C4-2B (cell line): Measurements from ENCODE around the gene KCNIP4.

Experiments
- H3K27ac ChIP-seq: fragments of 450-650 bp; 2 replicates; pipeline ENCODE4 v1.5.1; 2017
- CTCF ChIP-seq: fragments of 450-650 bp; conservative IDR thresholded peaks from 2 replicates; pipeline ENCODE4 v1.5.1; 2017; ENCODE audit warnings: mild to moderate bottlenecking
- ZFX ChIP-seq: fragments of 450-650 bp; IDR thresholded peaks from 2 replicates; pipeline ENCODE4 v1.6.1; 2017

Gene KCNIP4

GRCh38 chr4:21888195-21888976 lies 60.2 kb downstream of the KCNIP4 start:
- no peak overlapping the region for H3K27ac ChIP-seq
- no peak for TF ChIP-seq CTCF
- TF ChIP-seq ZFX: no peak

- H3K27ac ChIP-seq: no peak overlapping the region
- TF ChIP-seq CTCF: no peak
- TF ChIP-seq ZFX: no peak
Observed at GRCh38 chr4:21887481-21887880, 61.1 kb downstream of the KCNIP4 start.

- H3K27ac ChIP-seq: no peak overlapping the region
- TF ChIP-seq CTCF (no peak), ZFX (no peak)
Observed at GRCh38 chr4:21885770-21886169, 62.8 kb downstream of the KCNIP4 start.

DNA sequence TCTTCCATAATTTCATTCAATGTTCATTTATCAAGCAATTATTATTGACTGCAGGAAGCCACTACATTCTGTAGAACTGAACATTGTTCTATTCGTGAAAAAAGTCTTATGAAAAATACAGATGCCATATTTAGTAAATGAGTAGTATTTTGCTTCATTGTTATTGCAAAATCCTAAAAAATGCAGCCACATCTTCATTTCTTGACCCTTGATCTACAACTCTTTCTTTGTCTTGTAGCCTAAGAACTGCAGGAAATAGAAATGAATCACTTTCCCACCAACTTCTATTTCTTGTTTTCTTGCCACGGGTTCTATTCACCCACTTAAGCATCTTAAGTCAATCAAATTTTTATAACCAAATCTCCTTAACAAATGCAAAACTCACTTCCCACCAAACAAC lies 63.3 kb downstream of the KCNIP4 start:
- H3K27ac ChIP-seq: no peak overlapping the region
- TF ChIP-seq CTCF: no peak
- TF ChIP-seq ZFX: no peak

GRCh38 chr4:21884615-21885014 lies 64.0 kb downstream of the KCNIP4 start:
- no peak overlapping the region for H3K27ac ChIP-seq
- TF ChIP-seq ZFX: no peak

GRCh38 chr4:21882051-21882839 lies 66.3 kb downstream of the KCNIP4 start:
- no peak overlapping the region for H3K27ac ChIP-seq
- TF ChIP-seq ZFX (no peak), CTCF (no peak)

- no peak overlapping the region for H3K27ac ChIP-seq
- TF ChIP-seq CTCF: 0 out of 2 replicates have a peak, but pooled peaks have one; percentile 6
- no peak for TF ChIP-seq ZFX
Observed at GRCh38 chr4:21879187-21879586, 69.4 kb downstream of the KCNIP4 start.
